Liver (tissue), 9 donors: Measurements from ENCODE around the gene ACOT7. TPM values are rescaled to one million over a fixed set of nuclear protein-coding genes. Genes with fewer than 3 reads are reported as not detected.

Source experiments
- DNase-seq: peaks from one replicate; pipeline ENCODE4 v3.0.0-alpha.2; 2017; ENCODE audit warnings: low spot score
- H3K27ac ChIP-seq, 2 donors: one replicate each; pipeline ENCODE4 v1.7.0; 2013; ENCODE audit warnings: inconsistent platforms in 2 of 2, low read length in 2 of 2, control low read depth in 1 of 2, low read depth in 1 of 2, mild to moderate bottlenecking in 1 of 2
- H3K27me3 ChIP-seq, 4 donors: one replicate each; pipeline versions ENCODE4 v1.6.1 to v1.7.0; 2013; ENCODE audit warnings: low read length in 3 of 4, inconsistent platforms in 1 of 4, mild to moderate bottlenecking in 1 of 4, moderate library complexity in 1 of 4; ENCODE audit not compliant: control insufficient read depth in 4 of 4, insufficient read depth in 4 of 4
- H3K36me3 ChIP-seq, 4 donors: one replicate each; pipeline versions ENCODE4 v1.6.1 to v1.7.0; 2013; ENCODE audit warnings: low read length in 3 of 4, mild to moderate bottlenecking in 3 of 4, low read depth in 1 of 4, moderate library complexity in 1 of 4; ENCODE audit not compliant: control insufficient read depth in 4 of 4, insufficient read depth in 3 of 4
- H3K4me1 ChIP-seq, 4 donors: one replicate each; pipeline versions ENCODE4 v1.6.1 to v1.7.0; 2013; ENCODE audit warnings: low read length in 3 of 4, mild to moderate bottlenecking in 3 of 4, moderate library complexity in 1 of 4; ENCODE audit not compliant: control insufficient read depth in 4 of 4, insufficient read depth in 4 of 4
- H3K4me3 ChIP-seq, 3 donors: one replicate each; pipeline versions ENCODE4 v1.6.1 to v1.7.0; 2013; ENCODE audit warnings: low read length in 3 of 3, control low read depth in 1 of 3, low read depth in 1 of 3, mild to moderate bottlenecking in 1 of 3
- H3K9ac ChIP-seq, 2 donors: one replicate each; pipeline ENCODE4 v1.7.0; 2013; ENCODE audit warnings: low read length in 2 of 2, mild to moderate bottlenecking in 2 of 2, moderate library complexity in 2 of 2, control low read depth in 1 of 2, low read depth in 1 of 2
- H3K9me3 ChIP-seq, 4 donors: one replicate each; pipeline versions ENCODE4 v1.6.1 to v1.7.0; 2013; ENCODE audit warnings: low read length in 3 of 4; ENCODE audit not compliant: control insufficient read depth in 4 of 4
- EGR1 ChIP-seq, 2 donors: IDR thresholded peaks; 2 replicates each; pipeline ENCODE4 v1.6.1; 2016 to 2018; ENCODE audit warnings: antibody characterized with exemption in 2 of 2, low read depth in 2 of 2
- FOXA1 ChIP-seq: IDR thresholded peaks from 2 replicates; pipeline ENCODE4 v1.6.1; 2016; ENCODE audit warnings: antibody characterized with exemption
- FOXA2 ChIP-seq: IDR thresholded peaks from 2 replicates; pipeline ENCODE4 v1.6.1; 2016; ENCODE audit warnings: antibody characterized with exemption
- GABPA ChIP-seq, 2 donors: IDR thresholded peaks in 1 of 2; conservative IDR thresholded peaks in 1 of 2; 2 replicates each; pipeline ENCODE4 v1.6.1; 2016; ENCODE audit warnings: antibody characterized with exemption in 2 of 2, mild to moderate bottlenecking in 1 of 2, moderate library complexity in 1 of 2
- HNF4A ChIP-seq, 2 donors: conservative IDR thresholded peaks; 2 replicates each; pipeline ENCODE4 v1.6.1; 2016; ENCODE audit warnings: antibody characterized with exemption in 2 of 2, mild to moderate bottlenecking in 2 of 2
- HNF4G ChIP-seq: IDR thresholded peaks from 2 replicates; pipeline ENCODE4 v1.6.1; 2016; ENCODE audit warnings: antibody characterized with exemption
- JUND ChIP-seq, 2 donors: IDR thresholded peaks; 2 replicates each; pipeline ENCODE4 v1.6.1; 2016; ENCODE audit warnings: antibody characterized with exemption in 2 of 2
- NR2F2 ChIP-seq: IDR thresholded peaks from 2 replicates; pipeline ENCODE4 v1.6.1; 2016; ENCODE audit warnings: antibody characterized with exemption
- RAD21 ChIP-seq, 2 donors: IDR thresholded peaks; 2 replicates each; pipeline ENCODE4 v1.6.1; 2016; ENCODE audit warnings: antibody characterized with exemption in 2 of 2, mild to moderate bottlenecking in 2 of 2
- RXRA ChIP-seq, 2 donors: IDR thresholded peaks; 2 replicates each; pipeline ENCODE4 v1.6.1; 2017 to 2018; ENCODE audit warnings: antibody characterized with exemption in 2 of 2, mild to moderate bottlenecking in 1 of 2
- SP1 ChIP-seq: IDR thresholded peaks from 2 replicates; pipeline ENCODE4 v1.6.1; 2018; ENCODE audit warnings: antibody characterized with exemption, mild to moderate bottlenecking
- TAF1 ChIP-seq: conservative IDR thresholded peaks from 2 replicates; pipeline ENCODE4 v1.6.1; 2016; ENCODE audit warnings: antibody characterized with exemption, mild to moderate bottlenecking
- YY1 ChIP-seq: IDR thresholded peaks from 2 replicates; pipeline ENCODE4 v1.6.1; 2016; ENCODE audit warnings: antibody characterized with exemption, mild to moderate bottlenecking
- WGBS: extraction: QIAGEN DNeasy Blood & Tissue Kit; methylation state at CpG from one replicate; pipeline ENCODE4 v1.1.7; 2013; 5-methylcytosine and 5-hydroxymethylcytosine counted together
- polyA plus RNA-seq, 2 donors: library from polyadenylated mRNA; stranded (reverse) in 1 of 2; unstranded in 1 of 2; fragments of 200-250 nt in 1 of 2; fragments of >200 nt in 1 of 2; fragmentation: Nextera tagmentation in 1 of 2; extraction: Ambion mirVana in 1 of 2; gene quantifications; one replicate each; pipeline versions ENCODE4 v1.2.1 to v1.2.3, GENCODE V29; 2013 to 2015
- total RNA-seq, 2 donors: library from RNA; depleted of rRNA; stranded (reverse); fragments of >200 nt; gene quantifications; one replicate each; pipeline ENCODE4 v1.2.3, GENCODE V29; 2014
- TF ChIP-seq, protein P1 (sequence below): IDR thresholded peaks from 2 replicates; pipeline ENCODE4 v1.6.1; 2016; ENCODE audit warnings: antibody characterized with exemption
- TF ChIP-seq, protein P2 (sequence below): IDR thresholded peaks from 2 replicates; pipeline ENCODE4 v1.6.1; 2016; ENCODE audit warnings: antibody characterized with exemption, mild to moderate bottlenecking
- TF ChIP-seq, protein P3 (sequence below): IDR thresholded peaks from 2 replicates; pipeline ENCODE4 v1.6.1; 2016; ENCODE audit warnings: antibody characterized with exemption
- donor health status: healthy.
- donor health status: healthy.
- donor health status: healthy.
- donor health status: healthy.
- donor health status: healthy.

ACOT7 gene
- total and polyA plus RNA-seq, 4 donors = 8.7 to 14.4 (median 10.4) TPM

DNA sequence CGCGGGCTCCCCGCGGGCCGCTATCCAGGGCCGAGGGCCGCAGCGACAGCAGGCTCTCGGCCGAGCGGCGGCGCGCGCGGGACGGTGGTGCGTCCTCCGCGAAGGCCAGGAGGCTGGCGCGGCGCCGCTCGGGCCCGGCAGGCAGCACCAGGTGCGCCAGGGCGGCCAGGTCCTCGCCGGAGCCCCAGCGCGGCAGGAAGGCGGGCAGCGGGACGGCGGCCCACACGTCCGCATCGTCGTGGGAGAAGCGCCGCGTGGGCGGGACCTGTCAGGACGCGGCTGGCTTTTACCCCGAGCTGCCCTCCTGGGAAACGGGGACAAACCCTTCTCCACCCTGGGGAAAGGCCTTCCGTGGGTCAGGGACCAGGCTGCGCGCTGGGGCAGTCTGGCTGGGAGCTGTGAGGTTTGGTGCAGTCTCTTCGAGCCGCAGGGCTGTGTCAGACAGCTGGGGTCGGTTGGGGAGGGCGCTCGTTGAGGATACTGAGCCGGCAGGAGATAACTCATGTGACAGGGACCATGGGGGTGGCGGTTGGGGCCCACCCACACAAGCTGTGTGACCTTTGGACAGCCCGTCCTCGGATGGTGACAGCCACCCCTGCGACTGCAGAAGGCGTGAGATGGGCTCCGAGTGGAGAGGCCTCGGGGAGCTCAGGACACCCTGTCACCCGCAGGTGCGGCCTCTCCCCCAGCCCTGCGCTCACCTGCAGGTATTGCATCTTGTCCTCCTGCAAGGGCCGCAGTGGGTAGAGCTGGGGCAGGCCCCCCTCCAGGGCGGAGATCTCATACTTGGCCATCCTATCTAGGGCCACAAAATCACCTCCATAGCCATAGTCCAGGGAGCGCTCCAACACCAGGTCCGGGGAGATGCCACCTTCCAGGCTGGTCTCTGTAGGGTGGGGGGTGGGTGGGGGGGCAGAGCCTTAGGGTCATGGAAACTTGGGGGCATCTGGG, 143.6 kb downstream of the ACOT7 start (continued):
- TF ChIP-seq, protein P1, sequence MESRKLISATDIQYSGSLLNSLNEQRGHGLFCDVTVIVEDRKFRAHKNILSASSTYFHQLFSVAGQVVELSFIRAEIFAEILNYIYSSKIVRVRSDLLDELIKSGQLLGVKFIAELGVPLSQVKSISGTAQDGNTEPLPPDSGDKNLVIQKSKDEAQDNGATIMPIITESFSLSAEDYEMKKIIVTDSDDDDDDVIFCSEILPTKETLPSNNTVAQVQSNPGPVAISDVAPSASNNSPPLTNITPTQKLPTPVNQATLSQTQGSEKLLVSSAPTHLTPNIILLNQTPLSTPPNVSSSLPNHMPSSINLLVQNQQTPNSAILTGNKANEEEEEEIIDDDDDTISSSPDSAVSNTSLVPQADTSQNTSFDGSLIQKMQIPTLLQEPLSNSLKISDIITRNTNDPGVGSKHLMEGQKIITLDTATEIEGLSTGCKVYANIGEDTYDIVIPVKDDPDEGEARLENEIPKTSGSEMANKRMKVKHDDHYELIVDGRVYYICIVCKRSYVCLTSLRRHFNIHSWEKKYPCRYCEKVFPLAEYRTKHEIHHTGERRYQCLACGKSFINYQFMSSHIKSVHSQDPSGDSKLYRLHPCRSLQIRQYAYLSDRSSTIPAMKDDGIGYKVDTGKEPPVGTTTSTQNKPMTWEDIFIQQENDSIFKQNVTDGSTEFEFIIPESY = no peak

DNA sequence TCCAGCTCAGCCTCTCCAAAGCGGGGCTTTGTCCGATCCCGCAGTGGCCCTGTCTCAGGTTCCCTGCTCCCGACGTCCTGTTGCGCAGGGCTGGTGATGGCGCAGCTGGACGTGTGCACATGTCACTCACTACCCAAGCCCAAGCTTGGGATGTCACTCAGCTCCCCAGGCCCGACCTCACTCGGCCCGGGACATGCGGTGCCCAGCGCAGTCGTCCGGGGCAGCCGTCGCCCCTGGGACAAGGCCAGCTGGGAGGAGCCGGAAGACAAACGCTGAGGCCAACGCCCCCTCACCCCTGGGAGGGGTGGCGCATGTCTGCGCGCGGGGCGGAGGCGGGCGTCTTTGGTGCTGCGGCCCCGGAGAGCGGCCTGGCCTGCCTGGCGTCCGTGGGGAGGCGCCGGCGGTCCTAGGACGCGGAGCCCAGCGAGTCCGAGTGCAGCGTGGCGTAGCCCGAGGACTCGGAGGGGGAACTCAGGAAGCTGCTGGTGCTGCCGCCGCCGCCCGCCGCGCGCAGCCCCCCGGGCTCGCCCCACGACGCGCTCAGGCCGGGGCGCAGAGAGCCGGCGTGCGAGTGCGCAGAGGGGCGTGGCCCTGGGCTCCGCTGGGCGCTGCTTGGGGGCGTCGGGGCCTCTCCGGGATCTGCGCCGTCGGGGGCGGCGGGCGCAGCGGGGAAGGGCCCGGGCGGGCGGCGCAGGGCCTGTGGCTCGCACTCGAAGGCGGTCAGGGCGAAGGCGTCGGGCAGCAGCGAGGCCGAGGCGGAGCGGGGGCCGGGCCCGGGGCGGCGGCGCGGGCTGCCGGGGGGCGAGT, 144.4 kb downstream of the ACOT7 start:
- Histone ChIP-seq H3K27me3 (peaks cover 0 to 9% (median 2%) of the 10 kb centered on the region in 4 donors), H3K9ac (no peak overlapping the region), H3K36me3 (no peaks in the 10 kb centered on the region), H3K27ac (no peak overlapping the region), H3K9me3 (no peaks in the 10 kb centered on the region), H3K4me1 (peaks cover 0 to 33% (median 12%) of the 10 kb centered on the region in 4 donors), H3K4me3 (peak overlapping the region in 1 of 3 donors; percentile 21)
- WGBS = 7% methylated on average over 96 of the region's 96 CpGs
- no peak for DNase-seq
- TF ChIP-seq RAD21 (IDR thresholded peaks at IDR 0.05) (peak in 1 of 2 donors; percentile 19), HNF4G (no peak), TAF1 (no peak), RXRA (IDR thresholded peaks at IDR 0.05) (peak in 1 of 2 donors; percentile 46), HNF4A (conservative IDR thresholded peaks at IDR 0.05) (no peak), SP1 (peak; percentile 13), FOXA1 (no peak), JUND (IDR thresholded peaks at IDR 0.05) (no peak), EGR1 (IDR thresholded peaks at IDR 0.05; ENCODE audit: low read depth in 2 of 2) (no peak)

DNA sequence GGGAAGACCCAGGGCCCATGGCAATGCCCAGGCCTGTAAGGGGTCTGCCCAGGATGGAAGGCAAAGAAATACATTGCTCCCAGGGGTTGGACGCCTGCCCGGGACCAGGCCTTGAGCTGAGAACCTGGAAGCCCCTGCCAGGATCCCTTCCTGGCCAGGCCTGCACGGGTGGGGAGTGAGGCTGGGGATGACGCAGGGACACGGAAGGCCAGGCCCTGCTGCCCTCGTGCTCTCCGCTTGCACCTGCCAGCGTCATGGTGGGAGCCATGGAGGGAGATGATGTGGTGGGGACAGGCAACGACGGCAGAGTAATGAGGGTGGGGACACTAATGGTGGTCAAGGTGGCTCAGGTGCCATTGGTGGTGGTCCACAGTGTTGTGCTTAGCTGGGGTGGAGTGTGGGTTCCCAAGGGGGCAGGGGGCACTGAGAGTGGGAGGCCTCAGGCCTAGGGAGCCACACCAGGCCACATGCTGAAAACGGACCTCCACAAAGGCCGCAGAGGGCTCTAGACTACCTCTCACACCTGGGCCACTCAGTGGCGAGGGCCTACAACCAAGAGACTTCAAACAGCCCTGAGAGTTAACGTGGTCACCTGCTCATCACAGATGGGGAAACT, 145.3 kb downstream of the ACOT7 start:
- Histone ChIP-seq H3K27ac (no peak overlapping the region), H3K9me3 (no peaks in the 10 kb centered on the region), H3K27me3 (peaks cover 2 to 12% (median 4%) of the 10 kb centered on the region in 4 donors), H3K36me3 (no peaks in the 10 kb centered on the region), H3K4me3 (no peak overlapping the region), H3K9ac (no peak overlapping the region), H3K4me1 (peaks cover 0 to 33% (median 12%) of the 10 kb centered on the region in 4 donors)
- no peak for DNase-seq
- WGBS = 82% methylated on average over 14 of the region's 14 CpGs
- no peak for TF ChIP-seq JUND (IDR thresholded peaks at IDR 0.05)
- no peak for TF ChIP-seq TAF1
- no peak for TF ChIP-seq YY1
- no peak for TF ChIP-seq FOXA1
- TF ChIP-seq, protein P2, sequence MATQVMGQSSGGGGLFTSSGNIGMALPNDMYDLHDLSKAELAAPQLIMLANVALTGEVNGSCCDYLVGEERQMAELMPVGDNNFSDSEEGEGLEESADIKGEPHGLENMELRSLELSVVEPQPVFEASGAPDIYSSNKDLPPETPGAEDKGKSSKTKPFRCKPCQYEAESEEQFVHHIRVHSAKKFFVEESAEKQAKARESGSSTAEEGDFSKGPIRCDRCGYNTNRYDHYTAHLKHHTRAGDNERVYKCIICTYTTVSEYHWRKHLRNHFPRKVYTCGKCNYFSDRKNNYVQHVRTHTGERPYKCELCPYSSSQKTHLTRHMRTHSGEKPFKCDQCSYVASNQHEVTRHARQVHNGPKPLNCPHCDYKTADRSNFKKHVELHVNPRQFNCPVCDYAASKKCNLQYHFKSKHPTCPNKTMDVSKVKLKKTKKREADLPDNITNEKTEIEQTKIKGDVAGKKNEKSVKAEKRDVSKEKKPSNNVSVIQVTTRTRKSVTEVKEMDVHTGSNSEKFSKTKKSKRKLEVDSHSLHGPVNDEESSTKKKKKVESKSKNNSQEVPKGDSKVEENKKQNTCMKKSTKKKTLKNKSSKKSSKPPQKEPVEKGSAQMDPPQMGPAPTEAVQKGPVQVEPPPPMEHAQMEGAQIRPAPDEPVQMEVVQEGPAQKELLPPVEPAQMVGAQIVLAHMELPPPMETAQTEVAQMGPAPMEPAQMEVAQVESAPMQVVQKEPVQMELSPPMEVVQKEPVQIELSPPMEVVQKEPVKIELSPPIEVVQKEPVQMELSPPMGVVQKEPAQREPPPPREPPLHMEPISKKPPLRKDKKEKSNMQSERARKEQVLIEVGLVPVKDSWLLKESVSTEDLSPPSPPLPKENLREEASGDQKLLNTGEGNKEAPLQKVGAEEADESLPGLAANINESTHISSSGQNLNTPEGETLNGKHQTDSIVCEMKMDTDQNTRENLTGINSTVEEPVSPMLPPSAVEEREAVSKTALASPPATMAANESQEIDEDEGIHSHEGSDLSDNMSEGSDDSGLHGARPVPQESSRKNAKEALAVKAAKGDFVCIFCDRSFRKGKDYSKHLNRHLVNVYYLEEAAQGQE = no peak
- TF ChIP-seq NR2F2 = no peak
- TF ChIP-seq, protein P3, sequence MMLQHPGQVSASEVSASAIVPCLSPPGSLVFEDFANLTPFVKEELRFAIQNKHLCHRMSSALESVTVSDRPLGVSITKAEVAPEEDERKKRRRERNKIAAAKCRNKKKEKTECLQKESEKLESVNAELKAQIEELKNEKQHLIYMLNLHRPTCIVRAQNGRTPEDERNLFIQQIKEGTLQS = no peak
- TF ChIP-seq GABPA (IDR thresholded peaks at IDR 0.05 in 1 of 2, conservative IDR thresholded peaks at IDR 0.05 in 1 of 2) = no peak
- no peak for TF ChIP-seq FOXA2
- no peak for TF ChIP-seq EGR1 (IDR thresholded peaks at IDR 0.05; ENCODE audit: low read depth in 2 of 2)
- TF ChIP-seq SP1 = no peak
- TF ChIP-seq RXRA (IDR thresholded peaks at IDR 0.05) = no peak
- TF ChIP-seq, protein P1 = no peak
- TF ChIP-seq HNF4G = no peak
- TF ChIP-seq HNF4A (conservative IDR thresholded peaks at IDR 0.05) = no peak
